ENCODE measurements around the gene SMIM35. TPM values are rescaled to one million over a fixed set of nuclear protein-coding genes. Genes with fewer than 3 reads are reported as not detected.

The SMIM35 gene
- total and polyA plus RNA-seq, 8 donors, result 0.20 to 1.1 (median 0.55) TPM; not detected in 2

DNA sequence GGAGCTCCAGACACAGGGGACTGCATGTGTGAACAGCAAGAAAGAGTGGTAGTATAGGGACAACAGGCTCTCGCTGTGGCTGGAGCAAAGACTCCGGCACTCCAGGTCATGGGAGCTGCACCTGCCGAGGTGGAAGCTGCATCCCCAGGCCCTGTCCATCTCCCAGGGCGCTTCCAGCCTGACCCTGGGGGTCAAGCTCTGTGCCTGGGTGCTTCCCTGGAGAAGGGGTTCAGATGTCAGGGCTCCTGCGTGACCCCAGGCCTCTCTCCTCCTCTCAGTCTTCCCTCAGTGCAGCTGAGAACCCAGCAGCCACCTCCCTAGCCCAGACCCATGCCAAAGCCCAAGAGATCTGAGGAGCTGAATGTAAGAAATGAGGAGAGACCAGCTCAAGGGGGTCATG is 6.5 kb downstream of the SMIM35 start:
- H3K4me1 ChIP-seq, result peaks cover 0 to 19% of the 10 kb centered on the region in 2 donors

GRCh38 chr11:118079491-118079890 is 7.3 kb downstream of the SMIM35 start:
- H3K4me3 ChIP-seq, result no peak overlapping the region
- TF ChIP-seq, protein P1, sequence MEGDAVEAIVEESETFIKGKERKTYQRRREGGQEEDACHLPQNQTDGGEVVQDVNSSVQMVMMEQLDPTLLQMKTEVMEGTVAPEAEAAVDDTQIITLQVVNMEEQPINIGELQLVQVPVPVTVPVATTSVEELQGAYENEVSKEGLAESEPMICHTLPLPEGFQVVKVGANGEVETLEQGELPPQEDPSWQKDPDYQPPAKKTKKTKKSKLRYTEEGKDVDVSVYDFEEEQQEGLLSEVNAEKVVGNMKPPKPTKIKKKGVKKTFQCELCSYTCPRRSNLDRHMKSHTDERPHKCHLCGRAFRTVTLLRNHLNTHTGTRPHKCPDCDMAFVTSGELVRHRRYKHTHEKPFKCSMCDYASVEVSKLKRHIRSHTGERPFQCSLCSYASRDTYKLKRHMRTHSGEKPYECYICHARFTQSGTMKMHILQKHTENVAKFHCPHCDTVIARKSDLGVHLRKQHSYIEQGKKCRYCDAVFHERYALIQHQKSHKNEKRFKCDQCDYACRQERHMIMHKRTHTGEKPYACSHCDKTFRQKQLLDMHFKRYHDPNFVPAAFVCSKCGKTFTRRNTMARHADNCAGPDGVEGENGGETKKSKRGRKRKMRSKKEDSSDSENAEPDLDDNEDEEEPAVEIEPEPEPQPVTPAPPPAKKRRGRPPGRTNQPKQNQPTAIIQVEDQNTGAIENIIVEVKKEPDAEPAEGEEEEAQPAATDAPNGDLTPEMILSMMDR (IDR thresholded peaks at IDR 0.05), result no peak

More for the DNA sequence above, 6.5 kb downstream of the SMIM35 start:
- intact Hi-C loops (cut with DNase I), result no loop called here
- no peak for ATAC-seq
- TF ChIP-seq, protein P1 (IDR thresholded peaks at IDR 0.05), result no peak
- Histone ChIP-seq H3K4me3 (no peak overlapping the region), H3K27ac (no peak overlapping the region), H3K27me3 (peaks cover 0 to 28% of the 10 kb centered on the region in 2 donors), H3K36me3 (no peaks in the 10 kb centered on the region), H3K9me3 (no peaks in the 10 kb centered on the region)
- DNase-seq, result no peak

DNA sequence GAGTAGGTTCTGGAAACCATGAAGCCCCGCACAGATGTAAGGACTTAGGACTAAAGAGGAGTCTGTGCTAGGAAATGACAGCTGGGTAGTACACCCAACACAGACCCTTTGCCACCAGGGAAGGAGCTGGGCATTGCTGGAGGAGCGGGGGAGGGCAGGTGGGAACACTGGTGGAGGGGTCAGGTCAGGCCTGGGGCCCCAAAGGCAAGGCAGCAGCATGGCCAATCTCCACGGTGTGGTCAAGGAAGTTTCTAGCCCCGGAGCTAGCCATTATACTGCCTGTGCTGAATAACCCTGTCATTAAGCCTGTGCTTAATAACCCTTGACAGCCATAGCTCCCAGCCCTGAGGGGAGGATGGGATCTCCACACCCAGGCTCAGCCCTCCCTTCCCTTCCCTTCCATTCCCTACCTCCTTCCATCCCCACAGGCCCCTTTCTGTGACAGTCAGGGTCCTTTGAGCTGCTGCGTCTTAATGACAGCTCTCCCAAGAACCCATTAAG is 7.8 kb downstream of the SMIM35 start:
- Histone ChIP-seq H3K9me3 (no peaks in the 10 kb centered on the region), H3K4me3 (no peak overlapping the region), H3K27ac (no peak overlapping the region), H3K4me1 (peaks cover 0 to 9% of the 10 kb centered on the region in 2 donors), H3K27me3 (peaks cover 0 to 28% of the 10 kb centered on the region in 2 donors), H3K36me3 (no peaks in the 10 kb centered on the region)
- intact Hi-C loops (cut with DNase I), result no loop called here
- TF ChIP-seq, protein P1 (IDR thresholded peaks at IDR 0.05), result no peak
- ATAC-seq (no peak), DNase-seq (no peak)

More at GRCh38 chr11:118079491-118079890, 7.3 kb downstream of the SMIM35 start:
- ATAC-seq (no peak), DNase-seq (no peak)
- Histone ChIP-seq H3K36me3 (no peaks in the 10 kb centered on the region), H3K27me3 (peaks cover 0 to 28% of the 10 kb centered on the region in 2 donors), H3K9me3 (no peaks in the 10 kb centered on the region), H3K27ac (no peak overlapping the region), H3K4me1 (peaks cover 0 to 14% of the 10 kb centered on the region in 2 donors)
- intact Hi-C loops (cut with DNase I), result no loop called here

- Histone ChIP-seq H3K9me3 (no peaks in the 10 kb centered on the region), H3K4me3 (no peak within 1 kb of the TSS), H3K36me3 (no peaks in the 10 kb centered on the region), H3K27ac (no peak within 1 kb of the TSS), H3K4me1 (peaks cover 0 to 5% of the 10 kb centered on the region in 2 donors), H3K27me3 (peaks cover 0 to 28% of the 10 kb centered on the region in 2 donors)
- TF ChIP-seq, protein P1 (IDR thresholded peaks at IDR 0.05), result no peak
- intact Hi-C loops (cut with DNase I), result no loop called here
- ATAC-seq, result peak; percentile 79
- peak in 3 of 4 donors; percentile 24 to 80 (median 62) for DNase-seq
Observed at GRCh38 chr11:118076754-118077281, 9.9 kb downstream of the SMIM35 start, which contains the start of gene TMPRSS4. Gene TMPRSS4 (plus strand): TSS chr11:118077078. CDS start chr11:118077303, 225 bp downstream.

GRCh38 chr11:118074785-118075184 is 12.0 kb downstream of the SMIM35 start:
- Histone ChIP-seq H3K27me3 (peaks cover 0 to 33% of the 10 kb centered on the region in 2 donors), H3K27ac (no peak overlapping the region), H3K36me3 (no peaks in the 10 kb centered on the region), H3K9me3 (no peaks in the 10 kb centered on the region), H3K4me1 (no peaks in the 10 kb centered on the region), H3K4me3 (no peak overlapping the region)
- TF ChIP-seq, protein P1 (IDR thresholded peaks at IDR 0.05), result no peak
- intact Hi-C loops (cut with DNase I), result no loop called here
- DNase-seq, result no peak
- ATAC-seq, result no peak

Data from left lung (tissue), 10 donors.